GM19328 (cell line): ENCODE measurements around the gene RPL12.
"Not testable (repeated sequence)": the region's sequence is repeated elsewhere in the genome, so short reads cannot be mapped to it uniquely, and the experiment has no call there.

Experiments used
- ATAC-seq: cut with Tn5 transposase; IDR thresholded peaks from one replicate; pipeline ENCODE4 v1.9.1; 2021; ENCODE audit warnings: mild to moderate bottlenecking, moderate library complexity; ENCODE audit not compliant: unreplicated experiment

The RPL12 gene

DNA sequence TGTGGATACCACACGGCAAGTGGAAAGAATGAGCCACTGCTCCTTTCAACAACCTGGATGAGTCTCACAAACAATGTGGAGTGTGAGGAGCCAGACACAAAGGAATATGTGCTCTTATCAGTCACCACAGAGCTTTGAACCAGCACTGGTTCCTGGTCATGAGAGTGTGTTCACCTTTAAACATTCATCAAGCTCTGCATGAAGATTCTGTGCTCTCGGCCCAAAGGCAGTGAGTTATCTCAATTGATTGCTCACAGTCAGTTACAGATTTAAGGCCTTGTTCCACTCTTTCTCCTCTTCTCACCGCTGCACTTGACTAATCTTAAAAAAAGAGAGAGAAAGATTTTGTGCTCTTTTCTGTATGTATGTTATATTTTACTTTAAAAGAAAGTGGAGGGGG lies 19.5 kb upstream of the RPL12 start:
- ATAC-seq: no peak

DNA sequence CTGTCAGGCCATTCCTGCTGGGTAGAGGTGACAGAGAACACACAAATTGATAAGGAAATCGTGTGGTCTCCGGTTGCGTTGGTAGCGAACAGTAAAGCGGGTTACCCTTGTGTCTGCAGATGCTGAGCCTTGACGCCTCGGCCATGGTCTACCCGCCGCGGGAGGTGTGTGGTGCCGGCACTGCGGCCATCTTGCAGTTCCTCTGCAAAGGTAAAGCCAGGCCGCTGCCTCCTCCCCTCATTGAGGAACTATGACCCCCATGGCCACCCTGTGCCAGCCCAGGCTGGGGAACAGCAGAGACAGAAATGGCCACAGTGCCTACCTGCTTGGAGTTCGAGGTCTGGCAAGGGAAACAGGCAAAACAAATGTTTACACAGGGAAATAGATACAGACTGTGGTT lies 16.4 kb upstream of the RPL12 start:
- ATAC-seq: no peak

- not testable (repeated sequence) for ATAC-seq
Measured at GRCh38 chr9:127466407-127466917, 15.3 kb upstream of the RPL12 start.

- ATAC-seq: no peak
Measured at GRCh38 chr9:127463911-127464310, 12.7 kb upstream of the RPL12 start.

GRCh38 chr9:127463382-127463781 lies 12.2 kb upstream of the RPL12 start:
- ATAC-seq: no peak

- ATAC-seq: no peak
Measured at GRCh38 chr9:127458921-127459320, 7.7 kb upstream of the RPL12 start.

DNA sequence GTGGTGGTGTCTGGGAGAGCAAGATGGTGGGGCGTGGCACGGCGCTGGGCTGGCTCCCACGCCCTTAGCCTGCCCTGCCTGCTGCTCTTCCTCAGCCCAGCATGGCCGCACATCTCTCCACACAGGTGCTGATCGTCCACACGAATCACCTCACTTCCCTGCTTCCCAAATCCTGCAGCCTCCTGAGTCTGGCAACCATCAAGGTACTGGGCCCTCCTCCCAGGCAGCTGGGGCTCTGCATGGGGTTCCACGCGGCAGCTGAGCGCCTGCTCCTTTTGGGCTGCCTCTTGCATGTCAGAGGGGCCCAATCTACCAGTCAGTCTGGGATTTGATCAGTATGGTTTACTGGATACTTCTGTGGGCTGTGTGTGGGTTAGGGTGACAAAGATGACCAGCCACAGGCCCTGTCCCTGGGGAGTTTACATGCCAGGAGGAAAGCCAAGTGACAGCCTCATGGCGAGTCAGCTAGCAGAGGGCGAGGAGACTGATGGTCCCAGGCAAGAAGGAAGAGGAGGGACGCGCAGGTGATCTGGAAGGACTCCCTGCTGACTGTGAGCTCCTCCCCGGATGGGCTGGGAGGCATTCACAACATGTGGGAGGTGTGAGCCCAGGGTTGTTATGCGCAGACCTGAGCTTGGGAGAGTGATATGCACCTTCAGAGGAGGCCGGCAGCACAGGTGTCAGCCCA lies 6.1 kb upstream of the RPL12 start:
- no peak for ATAC-seq

DNA sequence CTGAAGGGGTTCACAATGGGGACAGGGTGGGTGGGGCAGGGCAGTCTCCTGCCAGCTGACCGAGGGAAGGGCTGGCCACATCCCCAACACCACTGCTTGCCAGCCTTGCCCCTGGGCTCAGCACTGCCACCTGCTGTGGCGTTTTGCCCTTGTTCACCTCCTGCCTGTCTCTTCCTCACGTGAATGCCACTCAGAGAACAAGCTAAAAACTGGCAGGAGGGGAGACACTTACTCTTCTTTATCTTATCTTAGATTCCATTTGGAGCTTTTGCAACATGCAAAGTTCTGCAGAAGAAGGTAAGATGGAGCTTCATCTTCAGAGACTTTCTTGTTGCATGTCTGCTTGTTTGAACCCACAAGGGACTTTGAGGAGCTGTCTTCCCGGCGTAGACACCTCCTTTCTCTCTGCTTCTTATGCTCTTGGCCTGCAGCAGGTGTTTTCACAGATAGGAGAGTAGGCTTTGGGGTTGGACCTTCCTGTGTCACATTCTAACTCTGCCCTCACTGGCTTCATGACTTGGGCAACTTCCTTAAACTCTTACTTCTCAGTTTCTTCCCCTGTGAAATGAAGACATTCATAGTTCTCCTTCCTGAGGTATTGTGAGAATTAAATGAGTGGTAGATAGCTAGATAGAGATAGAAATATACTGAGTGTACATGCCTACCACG lies 4.3 kb upstream of the RPL12 start:
- no peak for ATAC-seq

DNA sequence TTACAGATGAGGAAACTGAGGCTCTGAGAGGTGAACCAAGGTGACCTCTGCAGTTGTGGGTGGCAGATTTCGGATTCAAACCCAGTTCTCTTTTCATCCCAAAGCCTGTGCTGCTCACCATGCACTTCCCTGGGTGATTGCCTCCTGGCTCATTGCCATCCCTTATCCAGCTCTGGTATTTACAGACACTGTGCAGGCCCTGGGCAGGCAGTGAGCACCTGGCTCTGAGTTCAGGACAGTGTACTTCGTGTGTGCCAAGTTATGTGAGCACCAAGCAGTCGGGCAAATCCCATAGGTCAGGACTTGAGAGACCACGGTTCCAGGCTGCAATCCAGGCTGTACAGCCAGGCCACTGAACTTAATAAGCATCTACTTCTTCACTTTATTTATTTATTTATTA lies 1.5 kb upstream of the RPL12 start:
- ATAC-seq: no peak

GRCh38 chr9:127451858-127452656 lies 851 bp upstream of the RPL12 start:
- no peak for ATAC-seq

DNA sequence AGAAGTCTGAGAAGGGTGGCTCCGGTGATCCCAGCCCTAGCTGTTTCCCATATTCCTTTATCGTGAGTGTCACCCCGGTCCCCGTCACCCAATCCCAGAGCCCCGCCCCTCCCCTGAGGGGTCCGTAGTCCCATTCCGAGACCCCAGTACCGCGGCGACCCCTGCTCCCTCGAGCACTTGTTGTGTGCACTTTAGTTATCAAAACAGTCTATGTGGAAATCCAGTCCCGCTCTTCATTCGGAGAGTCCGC lies 327 bp upstream of the RPL12 start:
- ATAC-seq: no peak

DNA sequence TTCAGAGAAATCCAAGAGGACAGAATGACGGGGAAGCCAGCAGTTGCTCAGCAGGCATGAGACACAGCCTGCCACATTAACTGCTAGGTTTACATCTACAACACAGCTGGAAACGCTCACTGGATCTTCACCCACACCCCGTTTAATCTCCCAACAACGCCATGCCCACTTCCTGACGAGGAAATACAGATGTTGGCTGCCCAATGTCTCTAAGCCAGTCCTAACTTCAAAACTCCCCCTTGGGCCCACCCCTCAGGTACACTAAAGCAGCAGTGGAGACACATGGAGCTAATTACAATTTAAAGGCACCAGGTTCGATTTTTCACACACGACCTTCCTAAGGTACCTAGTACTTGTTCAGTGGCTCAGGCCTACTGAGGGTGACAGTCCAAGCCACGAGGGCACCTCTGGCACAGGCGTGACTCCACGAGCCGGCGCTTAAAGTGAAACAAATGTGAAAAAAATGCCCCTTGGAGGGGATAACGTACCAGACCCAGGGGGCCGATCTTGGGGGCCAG lies 904 bp downstream of the RPL12 start:
- no peak for ATAC-seq

- ATAC-seq: no peak
Measured at GRCh38 chr9:127449332-127449966, 1.8 kb downstream of the RPL12 start.

DNA sequence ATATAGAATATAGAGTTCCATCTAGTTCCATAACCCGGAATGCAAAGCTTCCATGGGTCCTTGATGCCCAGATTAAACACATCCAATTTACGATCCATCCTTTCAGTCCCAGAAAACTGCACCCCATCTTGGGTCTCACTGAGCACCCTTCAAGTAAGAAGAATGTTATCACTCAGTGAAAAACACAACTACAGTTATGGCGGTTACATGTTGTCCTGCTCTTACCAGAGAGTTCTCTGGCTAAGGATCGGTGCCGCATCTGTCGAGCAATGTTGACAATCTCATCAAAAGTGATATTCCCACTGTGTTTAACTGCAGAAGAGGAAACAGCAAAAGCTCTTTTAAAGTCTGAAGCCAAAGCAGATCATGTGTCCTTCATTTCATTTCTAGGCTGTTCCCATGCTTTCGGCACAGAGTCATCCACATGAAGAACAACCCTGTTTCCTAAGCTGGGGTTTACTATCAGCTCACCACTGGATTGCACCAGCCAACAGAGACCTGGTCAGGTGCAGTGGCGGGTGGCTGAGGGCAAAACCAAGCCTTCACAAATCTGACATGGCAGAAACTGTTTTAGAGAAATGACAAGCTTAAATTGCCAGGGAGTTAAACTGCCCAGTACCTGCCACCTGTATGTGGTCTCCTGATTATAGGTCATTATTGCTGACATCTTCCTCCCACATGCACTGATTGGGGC lies 2.9 kb downstream of the RPL12 start:
- ATAC-seq: no peak

- no peak for ATAC-seq
Measured at GRCh38 chr9:127447416-127448111, 3.6 kb downstream of the RPL12 start.

DNA sequence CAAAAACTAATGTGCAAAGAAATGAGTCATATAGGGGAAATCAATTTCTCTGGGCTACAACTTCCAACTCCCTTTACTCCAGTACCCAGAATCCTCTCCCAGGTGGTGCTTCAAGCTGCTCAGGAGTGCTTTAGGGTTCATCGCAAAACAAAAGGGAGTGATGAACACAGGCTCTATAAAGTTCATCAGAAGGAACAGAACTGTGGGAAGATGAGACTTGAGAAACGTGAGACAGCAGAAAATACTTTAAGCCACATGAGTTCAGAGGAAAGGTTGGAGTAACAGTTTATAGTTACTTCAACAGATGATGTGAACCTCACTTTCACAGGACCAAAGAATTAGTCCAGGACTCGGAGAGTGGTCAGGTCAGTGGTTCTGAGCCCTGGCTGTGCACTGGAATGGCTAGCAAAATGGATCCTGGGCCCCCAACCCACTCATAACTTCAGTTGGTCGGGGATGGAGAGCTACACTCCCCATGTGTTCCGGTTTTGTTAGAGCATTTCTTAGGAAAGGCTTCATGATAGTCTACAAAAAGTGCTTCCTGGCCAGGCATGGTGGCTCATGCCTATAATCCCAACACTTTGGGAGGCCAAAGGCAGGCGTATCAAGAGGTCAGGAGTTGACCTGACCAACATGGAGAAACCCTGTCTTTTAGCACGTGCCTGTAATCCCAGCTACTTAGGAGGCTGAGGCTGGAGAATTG lies 4.3 kb downstream of the RPL12 start:
- no peak for ATAC-seq

- no peak for ATAC-seq
Measured at GRCh38 chr9:127445851-127446712, 5.1 kb downstream of the RPL12 start.
